Pancreas (tissue), 10 donors: ENCODE data around the gene KIDINS220. TPM values are rescaled to one million over a fixed set of nuclear protein-coding genes. Genes with fewer than 3 reads are reported as not detected.

Source experiments
- ATAC-seq, 4 donors: fragments of 200-7000 bp; cut with Tn5 transposase; one replicate each; pipeline versions ENCODE4 v1.8.0 to v1.9.1; 2020; ENCODE audit warnings: mild to moderate bottlenecking in 4 of 4, moderate library complexity in 4 of 4
- DNase-seq, 6 donors: peaks; one replicate each; pipeline ENCODE4 v3.0.0-alpha.2; 2020
- FAIRE-seq: peaks from 2 replicates; lab custom pipeline; 2012; peaks lifted over from hg19 to GRCh38; lab: Jason Lieb, UNC
- H3K27ac ChIP-seq, 4 donors: fragments of 200-600 bp; sonication (generic); 1 replicate in 3 of 4; 2 replicates in 1 of 4; pipeline versions ENCODE4 v1.5.0 to v1.8.0; 2020
- H3K27me3 ChIP-seq, 4 donors: fragments of 200-600 bp; one replicate each; pipeline ENCODE4 v1.8.0; 2021
- H3K36me3 ChIP-seq, 3 donors: fragments of 200-600 bp; sonication (generic) in 1 of 3; one replicate each; pipeline versions ENCODE4 v1.5.0 to v1.8.0; 2020 to 2021
- H3K4me1 ChIP-seq, 3 donors: fragments of 200-600 bp; one replicate each; pipeline ENCODE4 v1.8.0; 2021
- H3K4me3 ChIP-seq, 4 donors: fragments of 200-600 bp; sonication (generic) in 2 of 4; one replicate each; pipeline versions ENCODE4 v1.5.0 to v1.8.0; 2020 to 2021
- H3K9me3 ChIP-seq, 4 donors: fragments of 200-600 bp; one replicate each; pipeline ENCODE4 v1.8.0; 2021
- CTCF ChIP-seq, 4 donors: fragments of 200-600 bp; sonication (generic) in 3 of 4; IDR thresholded peaks; one replicate each; pipeline versions ENCODE4 v1.5.0 to v1.8.0; 2021; ENCODE audit warnings: antibody characterized with exemption in 4 of 4
- WGBS, 2 donors: extraction: QIAGEN DNeasy Blood & Tissue Kit; methylation state at CpG; one replicate each; pipeline ENCODE4 v1.1.7; 2013; 5-methylcytosine and 5-hydroxymethylcytosine counted together
- intact Hi-C, 3 donors: fragments of 100-400 bp; cut with DNase I; formaldehyde crosslinking; loops; one replicate each; pipeline versions ENCODE4 v1.11.1 to v1.14.2; 2022
- polyA plus RNA-seq, 2 donors: library from polyadenylated mRNA; stranded (reverse); fragments of 200-250 nt; gene quantifications; one replicate each; pipeline ENCODE4 v1.2.3, GENCODE V29; 2013
- total RNA-seq, 6 donors: library from RNA; stranded (reverse); fragmentation: NEBNext Ultra II Directional in 4 of 6; extraction: Animal tissue kit (Norgen Biotek cat#: 25700) in 4 of 6; gene quantifications; one replicate each; pipeline versions ENCODE4 v1.2.1 to v1.2.4, GENCODE V29; 2021 to 2023
- donor health status: healthy with polysubstance abuse.
- donor health status: DM: no; HTN: no; CAD: no; lungs with moderate emphysema.
- donor health status: DM: no; HTN: no; CAD: no.
- donor health status: control.
- donor health status: control.
- donor health status: Bipolar disorder and iron deficiency.
- donor health status: DM: yes; HTN: yes; CAD: no.
- donor health status: DM: no; HTN: no; CAD: no.
- donor health status: DM: no; HTN: no; CAD: no.
- donor health status: DM: yes; HTN: yes; CAD: no.

KIDINS220 gene
- total and polyA plus RNA-seq, 8 donors = 8.5 to 34.3 (median 18.2) TPM

- H3K27ac ChIP-seq = peak overlapping the region; percentile 44 to 89 (median 71)
- DNase-seq = peak in 4 of 6 donors; percentile 37 to 68 (median 48)
- WGBS, 2 donors = 8 to 9% methylated on average over 30 of the region's 30 CpGs
- H3K4me3 ChIP-seq = peak overlapping the region; percentile 59 to 76 (median 67)
- ATAC-seq = no peak
- H3K27me3 ChIP-seq = no peaks in the 10 kb centered on the region
- TF ChIP-seq CTCF (IDR thresholded peaks at IDR 0.05) = no peak
- no peaks in the 10 kb centered on the region for H3K36me3 ChIP-seq
- no peak for FAIRE-seq
- intact Hi-C loops = no loop called here
- H3K9me3 ChIP-seq = no peaks in the 10 kb centered on the region
- peaks cover 0 to 16% (median 7%) of the 10 kb centered on the region in 3 donors for H3K4me1 ChIP-seq
Measured at GRCh38 chr2:8682719-8683667, 154.4 kb downstream of the KIDINS220 start.

- ATAC-seq = peak; percentile 72 to 81 (median 74)
- Histone ChIP-seq H3K27me3 (no peaks in the 10 kb centered on the region), H3K4me3 (peak within 1 kb of the TSS; percentile 59 to 76 (median 68)), H3K36me3 (no peaks in the 10 kb centered on the region), H3K4me1 (peaks cover 0 to 24% (median 7%) of the 10 kb centered on the region in 3 donors), H3K27ac (peak within 1 kb of the TSS; percentile 98 to 100 (median 98)), H3K9me3 (no peaks in the 10 kb centered on the region)
- FAIRE-seq = no peak
- peak; percentile 99 for DNase-seq
- no peak for TF ChIP-seq CTCF (IDR thresholded peaks at IDR 0.05)
- 0 to 1% methylated on average over 51 to 66 of the region's 70 CpGs for WGBS, 2 donors
- intact Hi-C loops = no loop called here
Measured at GRCh38 chr2:8681786-8682692, 155.4 kb downstream of the KIDINS220 start, which contains the start of gene ID2. Gene ID2 (plus strand): TSS chr2:8682056. CDS start chr2:8682166, 110 bp downstream.

GRCh38 chr2:8680822-8681760, 156.3 kb downstream of the KIDINS220 start:
- H3K27me3 ChIP-seq = no peaks in the 10 kb centered on the region
- H3K9me3 ChIP-seq = no peaks in the 10 kb centered on the region
- peak overlapping the region; percentile 98 to 100 (median 98) for H3K27ac ChIP-seq
- DNase-seq (peak; percentile 59 to 74 (median 68)), FAIRE-seq (no peak), ATAC-seq (no peak)
- intact Hi-C loops = no loop called here
- H3K4me1 ChIP-seq = peaks cover 0 to 25% (median 8%) of the 10 kb centered on the region in 3 donors
- WGBS, 2 donors = 0 to 1% methylated on average over 29 of the region's 30 CpGs
- peak overlapping the region in 3 of 4 donors; percentile 23 to 68 (median 64) for H3K4me3 ChIP-seq
- no peaks in the 10 kb centered on the region for H3K36me3 ChIP-seq
- TF ChIP-seq CTCF (IDR thresholded peaks at IDR 0.05) = no peak
